ENCODE results near the gene HACD2.

Gene HACD2

GRCh38 chr3:123632161-123632655, 47.4 kb upstream of the HACD2 start:
- no peak overlapping the region for H3K4me3 ChIP-seq (ENCODE audit: insufficient read depth, low read length, poor library complexity, severe bottlenecking)
- H3F3A ChIP-seq (ENCODE audit: insufficient read depth) = no peaks in the 10 kb centered on the region
- H3K27ac ChIP-seq (ENCODE audit: low read depth, low read length) = no peak overlapping the region
- H4K20me1 ChIP-seq (ENCODE audit: low read depth, low read length) = no peaks in the 10 kb centered on the region
- no peak overlapping the region for H3K9ac ChIP-seq (ENCODE audit: low read length)
- no peaks in the 10 kb centered on the region for H3K36me3 ChIP-seq (ENCODE audit: low read length)
- H3K79me2 ChIP-seq (ENCODE audit: insufficient read depth, low read length) = no peaks in the 10 kb centered on the region
- no peaks in the 10 kb centered on the region for H3K27me3 ChIP-seq (ENCODE audit: low read length)
- no peaks in the 10 kb centered on the region for H3K9me3 ChIP-seq (ENCODE audit: insufficient read depth, low read length)
- H2AFZ ChIP-seq (ENCODE audit: low read depth, low read length, severe bottlenecking) = no peak overlapping the region
- no peak for TF ChIP-seq EZH2phosphoT487 (conservative IDR thresholded peaks at IDR 0.05; ENCODE audit: low read length)
- TF ChIP-seq CTCF (IDR thresholded peaks at IDR 0.05; ENCODE audit: insufficient read depth, low read length, poor library complexity, severe bottlenecking) = no peak
- no peak overlapping the region for H3K4me2 ChIP-seq (ENCODE audit: low read depth, low read length, poor library complexity, severe bottlenecking)
- H3K9me2 ChIP-seq (replicated peaks; ENCODE audit: insufficient read depth, low read length) = no peaks in the 10 kb centered on the region

- Histone ChIP-seq H3F3A (ENCODE audit: insufficient read depth) (no peaks in the 10 kb centered on the region), H3K9ac (ENCODE audit: low read length) (no peak overlapping the region), H3K9me3 (ENCODE audit: insufficient read depth, low read length) (no peaks in the 10 kb centered on the region), H3K4me3 (ENCODE audit: insufficient read depth, low read length, poor library complexity, severe bottlenecking) (no peak overlapping the region), H3K27ac (ENCODE audit: low read depth, low read length) (no peak overlapping the region), H3K36me3 (ENCODE audit: low read length) (no peaks in the 10 kb centered on the region), H3K27me3 (ENCODE audit: low read length) (no peaks in the 10 kb centered on the region), H3K9me2 (replicated peaks; ENCODE audit: insufficient read depth, low read length) (no peaks in the 10 kb centered on the region), H3K79me2 (ENCODE audit: insufficient read depth, low read length) (no peaks in the 10 kb centered on the region), H4K20me1 (ENCODE audit: low read depth, low read length) (no peaks in the 10 kb centered on the region), H2AFZ (ENCODE audit: low read depth, low read length, severe bottlenecking) (no peak overlapping the region), H3K4me2 (ENCODE audit: low read depth, low read length, poor library complexity, severe bottlenecking) (no peak overlapping the region)
- TF ChIP-seq CTCF (IDR thresholded peaks at IDR 0.05; ENCODE audit: insufficient read depth, low read length, poor library complexity, severe bottlenecking) (no peak), EZH2phosphoT487 (conservative IDR thresholded peaks at IDR 0.05; ENCODE audit: low read length) (no peak)
Measured at GRCh38 chr3:123629747-123630047, 44.8 kb upstream of the HACD2 start.

GRCh38 chr3:123628996-123629746, 44.3 kb upstream of the HACD2 start:
- no peak overlapping the region for H2AFZ ChIP-seq (ENCODE audit: low read depth, low read length, severe bottlenecking)
- no peaks in the 10 kb centered on the region for H4K20me1 ChIP-seq (ENCODE audit: low read depth, low read length)
- no peaks in the 10 kb centered on the region for H3K79me2 ChIP-seq (ENCODE audit: insufficient read depth, low read length)
- no peaks in the 10 kb centered on the region for H3K27me3 ChIP-seq (ENCODE audit: low read length)
- no peak for TF ChIP-seq CTCF (IDR thresholded peaks at IDR 0.05; ENCODE audit: insufficient read depth, low read length, poor library complexity, severe bottlenecking)
- TF ChIP-seq EZH2phosphoT487 (conservative IDR thresholded peaks at IDR 0.05; ENCODE audit: low read length) = no peak
- no peak overlapping the region for H3K27ac ChIP-seq (ENCODE audit: low read depth, low read length)
- no peaks in the 10 kb centered on the region for H3K9me2 ChIP-seq (replicated peaks; ENCODE audit: insufficient read depth, low read length)
- no peaks in the 10 kb centered on the region for H3K36me3 ChIP-seq (ENCODE audit: low read length)
- H3K9ac ChIP-seq (ENCODE audit: low read length) = no peak overlapping the region
- no peak overlapping the region for H3K4me3 ChIP-seq (ENCODE audit: insufficient read depth, low read length, poor library complexity, severe bottlenecking)
- H3F3A ChIP-seq (ENCODE audit: insufficient read depth) = no peaks in the 10 kb centered on the region
- no peaks in the 10 kb centered on the region for H3K9me3 ChIP-seq (ENCODE audit: insufficient read depth, low read length)
- no peak overlapping the region for H3K4me2 ChIP-seq (ENCODE audit: low read depth, low read length, poor library complexity, severe bottlenecking)

All from SU-DHL-6 (cell line).